ENCODE results near the gene CHST11.

CHST11 gene

GRCh38 chr12:104665296-104665695 lies 208.5 kb downstream of the CHST11 start:
- DNase-seq = no peak

GRCh38 chr12:104667139-104667538 lies 210.4 kb downstream of the CHST11 start:
- peak; percentile 81 for DNase-seq

- peak; percentile 70 for DNase-seq
Observed at GRCh38 chr12:104668274-104668718, 211.5 kb downstream of the CHST11 start.

GRCh38 chr12:104669089-104669721 lies 212.5 kb downstream of the CHST11 start:
- no peak for DNase-seq

GRCh38 chr12:104669851-104670337 lies 213.1 kb downstream of the CHST11 start:
- DNase-seq = peak; percentile 86

- DNase-seq = peak; percentile 94
Observed at GRCh38 chr12:104670439-104671408, 214.0 kb downstream of the CHST11 start.

- peak; percentile 99 for DNase-seq
Observed at GRCh38 chr12:104671409-104672095, 214.8 kb downstream of the CHST11 start.

GRCh38 chr12:104672096-104672445 lies 215.3 kb downstream of the CHST11 start:
- DNase-seq = no peak

GRCh38 chr12:104672501-104673265 lies 215.9 kb downstream of the CHST11 start:
- peak; percentile 92 for DNase-seq

- no peak for DNase-seq
Observed at GRCh38 chr12:104673294-104673693, 216.5 kb downstream of the CHST11 start.

GRCh38 chr12:104673696-104674482 lies 217.1 kb downstream of the CHST11 start:
- DNase-seq = no peak

- DNase-seq = no peak
Observed at GRCh38 chr12:104676636-104677035, 219.9 kb downstream of the CHST11 start.

- DNase-seq = no peak
Observed at GRCh38 chr12:104677441-104678089, 220.8 kb downstream of the CHST11 start.

- no peak for DNase-seq
Observed at GRCh38 chr12:104680070-104680469, 223.3 kb downstream of the CHST11 start.

- peak; percentile 60 for DNase-seq
Observed at GRCh38 chr12:104680491-104680890, 223.7 kb downstream of the CHST11 start.

GRCh38 chr12:104681012-104681690 lies 224.4 kb downstream of the CHST11 start:
- DNase-seq = no peak

GRCh38 chr12:104682790-104683279 lies 226.1 kb downstream of the CHST11 start:
- peak; percentile 79 for DNase-seq

GRCh38 chr12:104683831-104684503 lies 227.2 kb downstream of the CHST11 start:
- no peak for DNase-seq

GRCh38 chr12:104684884-104685283 lies 228.1 kb downstream of the CHST11 start:
- DNase-seq = no peak

- no peak for DNase-seq
Observed at GRCh38 chr12:104685366-104685765, 228.6 kb downstream of the CHST11 start.

Data from suppressor macrophage treated with lipopolysaccharide for 4 hours (primary cell).